AG08395 (cell line): ENCODE measurements around the gene DDIT3.

ENCODE experiments used
- DNase-seq: peaks from one replicate; pipeline ENCODE4 v3.0.0; 2012; ENCODE audit warnings: mixed read lengths, low spot score

Gene DDIT3

DNA sequence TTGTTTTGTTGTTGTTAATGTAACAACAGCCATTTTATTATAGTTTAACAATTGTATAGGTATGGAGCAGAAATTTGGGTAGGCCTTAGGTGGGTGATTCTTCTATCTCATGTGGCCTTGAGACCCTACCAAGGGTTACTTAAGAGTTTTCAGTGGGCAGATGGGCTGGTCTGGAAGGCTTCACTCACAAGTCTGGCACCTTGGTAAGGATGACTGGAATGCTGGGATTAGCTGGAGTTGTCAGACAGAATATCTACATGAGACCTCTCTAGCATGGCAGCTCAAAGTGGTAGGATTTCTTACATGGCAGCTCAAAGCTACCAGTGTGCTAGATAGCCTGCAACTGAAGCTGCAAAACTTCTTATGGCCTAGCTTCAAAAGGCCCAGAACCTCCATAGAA, 34.6 kb downstream of the DDIT3 start:
- no peak for DNase-seq

DNA sequence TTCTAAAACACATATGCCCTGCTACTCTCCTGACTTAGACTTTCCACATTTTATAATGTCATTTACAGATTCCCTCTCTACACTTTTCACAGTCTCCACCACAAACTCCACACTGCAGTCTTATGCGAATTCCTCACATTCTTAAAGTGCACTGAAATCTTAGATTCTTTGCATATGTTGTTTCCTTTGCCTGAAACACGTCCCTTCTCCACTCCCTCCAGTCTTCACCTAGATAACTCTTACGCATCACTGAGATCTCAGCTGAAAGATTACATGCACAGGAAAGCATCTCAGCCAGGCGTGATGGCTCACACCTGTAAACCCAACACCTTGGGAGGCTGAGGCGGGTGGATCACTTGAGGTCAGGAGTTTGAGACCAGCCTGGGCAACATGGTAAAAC, 36.8 kb downstream of the DDIT3 start:
- DNase-seq: peak; percentile 47

DNA sequence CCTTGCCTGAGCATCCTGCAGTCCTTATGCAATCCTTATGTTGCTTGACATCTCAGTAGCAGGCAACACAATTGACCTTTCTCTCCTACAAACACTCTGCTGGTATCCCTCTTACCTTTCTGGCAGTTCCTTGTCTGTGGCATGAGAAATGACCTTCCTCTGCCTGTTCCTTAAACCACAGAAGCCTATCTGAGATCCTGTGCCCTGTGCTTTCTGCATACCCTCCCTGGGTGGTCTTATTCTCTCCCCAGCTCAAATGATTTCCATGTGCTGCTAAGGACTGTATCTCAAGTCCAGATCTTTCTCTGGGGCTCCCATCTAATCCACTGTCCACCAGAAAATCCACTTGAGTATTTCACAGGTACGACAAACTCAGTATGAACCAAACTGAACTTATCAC, 38.6 kb downstream of the DDIT3 start:
- no peak for DNase-seq

DNA sequence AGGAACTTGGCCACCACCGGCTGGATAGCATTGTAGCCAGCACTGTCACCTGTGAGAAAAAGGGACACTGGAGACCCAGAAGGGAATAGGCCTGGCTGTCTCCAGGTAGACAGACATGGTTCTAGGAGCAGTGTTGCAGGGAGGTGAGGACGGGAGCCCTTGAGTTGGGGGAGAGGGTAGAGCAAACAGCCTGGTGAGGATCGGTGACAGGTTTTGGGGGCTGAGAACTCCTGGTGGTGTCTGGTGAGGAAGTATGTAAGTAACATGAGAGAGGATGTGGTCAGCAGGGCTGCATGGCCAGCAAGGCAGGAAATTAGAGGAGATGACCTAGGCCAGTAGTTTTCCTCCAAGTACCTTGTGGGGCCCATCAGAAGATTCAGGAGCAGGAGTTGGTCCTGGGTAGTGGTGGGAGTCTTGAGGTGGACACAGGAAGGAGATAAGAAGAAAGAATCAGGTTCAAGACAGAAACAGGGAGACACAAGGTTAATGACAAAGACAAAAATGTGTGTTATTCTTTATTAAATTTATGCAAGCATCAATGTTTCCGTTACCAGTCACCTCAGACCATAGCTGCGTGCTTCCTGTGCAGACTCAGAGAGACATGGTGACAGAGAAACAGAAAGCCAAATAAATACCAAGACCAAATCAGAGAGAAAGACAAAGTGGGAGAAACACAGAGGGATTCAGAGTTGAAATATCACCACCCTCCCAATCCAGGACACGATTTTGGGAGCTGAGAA, 40.8 kb downstream of the DDIT3 start, which contains the start of gene ARHGAP9:
Gene ARHGAP9 (minus strand): TSS at position 491 of the 740 bp plus-strand sequence. CDS start 460 bp downstream, at position 31.
- DNase-seq: no peak

DNA sequence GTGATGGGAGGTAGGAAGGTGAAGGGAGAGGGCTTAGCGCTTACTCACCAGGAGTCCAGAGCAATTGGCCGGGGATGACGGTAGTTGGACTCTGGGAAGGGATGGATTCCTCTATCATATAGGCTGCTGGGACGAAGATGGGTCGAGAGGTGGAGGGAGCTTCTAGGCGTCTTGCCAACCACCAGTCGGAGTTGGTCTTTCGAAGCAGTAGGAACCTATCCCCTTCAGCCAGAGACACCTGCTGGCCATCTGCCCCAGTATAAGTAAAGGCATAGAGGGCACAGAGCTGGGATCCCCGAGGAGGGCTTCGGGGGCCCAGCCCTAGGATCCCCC, 41.3 kb downstream of the DDIT3 start:
- no peak for DNase-seq

DNA sequence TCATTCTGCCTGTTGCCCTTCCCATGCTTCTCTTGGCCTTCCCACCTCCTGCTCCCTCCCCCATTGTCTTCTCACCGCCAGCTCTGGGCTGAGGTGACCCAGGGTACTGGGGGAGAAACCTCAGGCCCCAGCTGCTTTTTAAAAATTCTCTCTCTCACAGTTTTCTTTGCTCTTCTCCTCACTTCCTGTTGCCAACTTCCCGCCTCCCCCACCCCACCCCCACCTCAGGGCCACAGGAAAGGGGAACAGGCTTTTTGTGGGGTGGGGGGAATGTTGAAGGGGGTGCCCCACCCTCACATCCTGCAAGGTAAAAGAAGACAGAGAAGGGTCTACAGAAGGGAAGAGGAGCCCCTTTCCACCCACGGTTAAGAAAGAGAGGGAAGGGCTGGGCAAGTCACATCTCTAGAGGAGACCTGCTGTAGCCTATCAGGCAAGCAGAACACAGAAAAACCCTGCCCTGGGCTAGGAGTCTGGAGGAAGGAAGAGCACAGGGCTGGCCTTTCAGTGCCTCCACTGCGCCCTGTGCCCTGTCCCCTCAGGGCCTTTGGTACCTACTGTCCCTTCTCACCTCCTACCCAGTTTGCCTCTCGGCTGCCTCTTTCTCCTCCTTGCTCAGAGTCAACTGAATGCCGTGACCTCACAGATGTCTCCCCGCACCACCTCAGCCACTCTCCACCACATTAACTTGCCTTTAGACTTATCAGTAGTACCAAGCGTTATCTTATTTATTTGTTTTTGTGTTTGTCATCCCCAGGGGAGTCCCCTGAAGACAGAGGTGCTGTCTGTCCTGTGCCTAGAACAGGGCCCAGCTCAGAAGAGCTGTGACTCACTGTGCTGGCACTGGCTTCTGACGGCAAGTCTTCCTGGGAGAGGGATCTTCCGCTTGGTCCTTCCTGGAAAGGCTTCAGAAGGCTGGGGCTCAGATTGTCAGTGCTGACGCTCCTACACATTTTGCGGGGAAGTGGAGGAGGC, 42.3 kb downstream of the DDIT3 start:
- DNase-seq: no peak

DNA sequence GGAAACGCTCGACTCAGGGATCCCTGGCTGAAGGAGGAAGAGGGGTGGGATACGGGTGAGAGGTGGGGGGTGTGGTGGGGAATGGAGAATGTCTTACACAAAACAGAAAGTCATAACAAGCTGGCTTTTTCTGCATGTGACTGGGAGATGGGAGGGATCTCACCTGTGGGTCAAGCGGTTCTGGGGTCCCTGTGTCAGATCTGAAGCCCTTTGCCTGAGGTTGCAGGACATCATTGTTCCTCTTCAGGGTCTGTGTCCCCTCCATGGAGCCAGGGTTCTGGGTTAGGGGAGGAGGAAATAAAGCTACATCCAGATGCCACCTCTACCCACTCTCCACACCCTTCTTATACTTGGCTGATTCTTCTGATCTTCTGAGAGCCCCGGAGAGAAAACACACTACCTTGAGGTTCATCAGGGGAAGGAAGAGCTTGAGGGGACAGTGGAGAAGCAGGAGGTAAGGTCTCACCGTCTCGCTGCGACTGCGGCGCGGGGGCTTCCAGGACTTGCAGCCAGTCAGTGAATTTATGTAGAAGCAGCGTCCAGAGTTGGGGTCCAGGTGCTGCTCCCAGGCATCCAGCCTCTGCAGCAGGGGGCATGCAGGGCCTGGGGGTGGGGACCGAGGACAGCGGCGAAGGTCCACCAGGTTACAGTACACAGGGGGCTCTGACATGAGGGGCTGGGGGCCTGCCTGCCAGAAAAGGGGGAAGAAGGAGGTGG, 43.2 kb downstream of the DDIT3 start:
- DNase-seq: no peak

DNA sequence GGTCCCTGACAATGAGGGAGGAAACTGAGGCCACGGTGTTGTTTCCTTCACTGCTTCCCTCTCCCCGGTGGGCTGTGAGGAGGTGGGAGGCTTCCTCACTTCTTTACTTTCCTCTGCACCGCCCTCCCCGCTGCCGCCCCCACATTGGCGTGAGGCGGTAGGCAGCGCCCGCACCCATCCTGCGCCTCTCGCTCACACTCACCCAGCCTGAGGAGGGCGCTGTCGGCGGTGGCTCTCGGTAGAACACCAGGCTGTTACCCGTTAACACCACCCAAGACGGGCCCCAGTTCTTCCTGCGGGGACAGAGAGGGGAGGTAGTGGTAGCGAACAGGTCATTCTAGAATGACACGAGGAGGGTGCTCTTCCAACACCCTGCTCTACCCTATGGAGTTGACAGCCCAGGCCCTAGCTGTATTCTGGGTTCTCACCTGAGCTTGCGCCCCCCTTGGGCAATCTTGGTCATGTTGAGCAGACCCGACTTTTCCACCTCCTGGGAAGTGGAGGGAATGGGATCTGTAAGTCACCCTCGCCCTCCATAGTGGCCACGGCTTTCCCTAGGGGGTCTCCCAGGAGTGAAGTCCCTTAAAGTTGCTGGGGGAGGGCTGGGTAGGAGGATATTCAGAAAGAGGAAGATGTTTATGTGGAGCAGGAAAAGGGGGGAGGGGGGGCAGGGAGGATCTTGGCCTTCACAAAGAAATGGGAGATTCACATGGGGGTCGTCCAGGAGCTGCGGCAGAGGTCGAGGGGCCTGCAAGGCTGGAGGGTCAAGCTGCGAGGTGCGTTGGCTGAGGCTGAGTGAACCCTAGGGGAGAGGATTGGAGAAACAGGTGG, 43.9 kb downstream of the DDIT3 start:
- no peak for DNase-seq

DNA sequence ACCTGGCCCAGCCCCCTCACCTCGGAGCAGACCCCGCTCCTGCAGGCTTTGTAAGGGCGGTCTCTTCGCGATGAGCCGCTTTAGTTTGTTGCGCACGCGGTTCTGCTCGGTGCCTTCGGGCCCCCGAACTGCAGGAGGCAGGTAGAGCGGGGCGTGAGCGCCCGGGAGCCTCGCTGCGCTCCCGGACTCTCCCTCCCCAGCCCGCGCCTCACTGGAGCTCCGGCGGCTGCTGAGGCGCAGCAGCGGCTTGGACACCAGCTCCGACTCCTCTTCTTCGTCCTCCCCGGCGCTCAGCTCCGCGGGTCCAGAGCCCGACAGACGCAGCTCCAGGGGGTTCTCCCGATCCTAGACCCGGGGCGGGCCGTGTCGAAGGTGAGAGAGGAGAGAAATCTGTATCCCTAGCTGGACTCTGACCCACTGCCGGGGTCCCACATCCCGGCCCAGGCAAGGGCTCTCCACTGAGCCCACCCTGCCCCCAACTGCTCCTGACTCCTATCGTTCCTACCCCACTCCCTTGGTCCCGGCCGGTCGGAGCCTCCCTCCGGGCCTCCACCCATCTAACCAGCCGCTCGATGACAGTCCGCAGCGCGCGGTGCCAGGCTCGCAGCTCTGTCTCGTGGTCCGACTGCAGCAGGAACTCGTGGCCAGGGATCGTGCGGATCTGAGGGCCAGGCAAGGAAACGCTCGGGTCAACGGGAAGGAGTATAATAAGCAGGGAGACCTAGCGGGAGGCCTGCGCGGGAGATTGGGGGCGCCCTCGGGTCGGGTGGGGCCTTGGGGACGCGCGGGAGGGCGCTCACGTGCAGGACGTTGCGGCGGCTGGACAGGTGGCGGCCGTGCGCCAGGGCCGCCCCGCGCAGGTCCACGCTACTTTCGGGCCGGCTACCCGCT, 44.8 kb downstream of the DDIT3 start:
- peak; percentile 52 for DNase-seq

DNA sequence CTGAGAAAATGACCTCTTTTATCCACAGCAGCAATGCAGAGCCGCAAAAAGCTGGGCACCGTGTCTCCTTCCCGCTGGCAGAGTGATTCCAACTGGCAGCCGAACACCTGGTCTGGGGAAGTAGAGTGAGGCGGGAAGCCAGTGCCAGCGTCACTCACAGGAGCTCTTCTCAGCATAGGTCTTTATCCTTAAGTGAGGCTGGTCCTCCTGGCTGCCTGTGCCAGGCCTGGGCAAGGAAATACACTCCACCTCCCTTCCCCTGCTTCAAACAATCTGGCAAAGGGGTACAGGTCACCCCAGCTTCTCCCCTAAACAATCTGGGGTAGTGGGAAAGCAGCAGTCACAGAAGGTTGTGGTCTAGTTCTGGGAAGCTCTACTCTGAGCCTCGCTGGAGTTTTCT, 45.5 kb downstream of the DDIT3 start:
- DNase-seq: no peak

DNA sequence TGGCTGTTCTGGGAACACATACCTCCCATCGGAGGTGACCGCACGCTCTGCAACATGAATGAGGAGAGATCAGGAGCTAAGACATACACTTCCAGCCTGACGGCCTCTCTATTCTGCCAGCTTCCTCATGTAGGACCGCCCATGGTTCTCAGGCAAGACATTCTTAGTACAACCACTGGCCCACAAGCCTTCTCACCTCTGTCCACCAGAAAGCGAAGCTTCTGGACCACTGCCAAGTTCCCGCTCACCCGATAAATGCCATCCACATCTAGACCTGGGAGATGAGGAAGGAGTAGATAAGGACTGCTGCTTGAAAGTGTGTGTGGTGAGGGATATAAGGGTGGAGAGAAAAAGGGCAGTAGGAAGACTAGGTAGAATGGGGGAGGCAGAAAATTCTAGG, 45.9 kb downstream of the DDIT3 start:
- no peak for DNase-seq

DNA sequence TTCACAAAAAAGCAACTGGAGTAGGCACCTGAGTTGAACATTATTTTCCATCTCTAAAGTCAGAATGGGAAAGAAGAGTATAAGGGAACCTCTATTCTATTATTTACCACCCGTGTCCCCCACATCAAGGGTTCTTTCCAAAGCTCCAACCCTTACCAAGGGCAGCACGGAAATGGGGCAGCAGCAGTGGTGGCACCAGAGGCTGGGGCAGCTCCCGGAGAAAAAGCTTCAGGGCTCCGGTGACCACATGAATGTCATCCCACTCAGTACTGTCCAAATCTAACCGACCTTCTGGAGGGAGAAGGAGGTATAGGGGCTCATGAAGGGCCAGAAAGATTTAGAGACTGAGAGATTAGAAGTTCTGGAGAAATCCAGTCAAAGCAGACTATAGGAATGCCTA, 46.4 kb downstream of the DDIT3 start:
- DNase-seq: no peak

DNA sequence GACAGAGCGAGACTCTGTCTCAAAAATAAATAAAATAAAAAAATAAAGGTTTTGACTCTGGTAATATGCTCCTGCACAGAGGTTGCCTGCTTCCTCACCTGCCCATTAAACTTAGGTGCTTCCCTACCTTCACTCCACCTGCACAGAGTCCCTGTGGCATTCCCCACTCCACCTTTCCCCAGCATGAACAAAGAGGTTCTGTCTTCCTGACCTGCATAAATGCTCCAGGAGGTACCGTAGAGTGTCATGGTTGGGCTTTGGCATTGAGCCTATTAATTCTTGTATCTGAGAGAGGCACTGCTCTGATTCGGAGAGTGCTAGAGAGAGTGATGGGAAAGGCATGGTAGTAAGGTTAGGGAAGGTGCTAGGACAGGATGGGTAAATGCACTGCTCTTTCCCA, 46.9 kb downstream of the DDIT3 start:
- no peak for DNase-seq

DNA sequence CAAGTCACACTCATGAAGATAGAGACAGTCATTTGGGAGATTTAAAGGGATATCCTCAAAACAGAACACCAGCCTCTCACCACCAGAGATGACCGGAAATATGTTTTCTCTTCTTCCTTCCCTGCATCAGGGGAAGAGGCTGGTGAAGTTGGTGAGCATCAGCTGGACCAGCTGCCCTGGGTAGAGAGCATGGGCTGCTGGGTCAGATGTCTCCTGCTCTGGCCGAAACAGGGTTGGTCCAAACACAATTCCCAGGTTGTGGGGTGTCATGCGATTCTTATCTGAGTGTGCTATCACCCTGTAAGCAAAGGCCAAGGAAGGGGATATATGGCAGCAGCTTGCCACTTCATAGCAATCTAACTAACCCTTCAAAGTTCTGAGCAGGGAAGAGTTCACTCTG, 47.9 kb downstream of the DDIT3 start:
- no peak for DNase-seq

DNA sequence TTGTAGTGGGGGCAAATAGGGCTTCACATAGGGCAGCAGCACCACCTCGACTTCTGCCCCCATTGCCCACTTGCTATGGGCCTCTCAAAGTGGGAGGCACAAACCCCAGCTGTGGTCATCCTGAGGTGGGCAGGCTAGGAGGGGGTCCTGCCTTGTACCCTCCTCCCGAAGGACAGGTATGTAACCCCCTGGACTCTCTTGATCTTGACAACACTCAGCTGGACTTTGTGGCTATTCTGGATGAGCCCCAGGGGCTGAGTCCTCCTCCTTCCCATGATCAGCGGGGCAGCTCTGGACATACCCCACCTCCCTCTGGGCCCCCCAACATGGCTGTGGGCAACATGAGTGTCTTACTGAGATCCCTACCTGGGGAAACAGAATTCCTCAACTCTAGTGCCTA, 48.7 kb downstream of the DDIT3 start:
- DNase-seq: no peak

DNA sequence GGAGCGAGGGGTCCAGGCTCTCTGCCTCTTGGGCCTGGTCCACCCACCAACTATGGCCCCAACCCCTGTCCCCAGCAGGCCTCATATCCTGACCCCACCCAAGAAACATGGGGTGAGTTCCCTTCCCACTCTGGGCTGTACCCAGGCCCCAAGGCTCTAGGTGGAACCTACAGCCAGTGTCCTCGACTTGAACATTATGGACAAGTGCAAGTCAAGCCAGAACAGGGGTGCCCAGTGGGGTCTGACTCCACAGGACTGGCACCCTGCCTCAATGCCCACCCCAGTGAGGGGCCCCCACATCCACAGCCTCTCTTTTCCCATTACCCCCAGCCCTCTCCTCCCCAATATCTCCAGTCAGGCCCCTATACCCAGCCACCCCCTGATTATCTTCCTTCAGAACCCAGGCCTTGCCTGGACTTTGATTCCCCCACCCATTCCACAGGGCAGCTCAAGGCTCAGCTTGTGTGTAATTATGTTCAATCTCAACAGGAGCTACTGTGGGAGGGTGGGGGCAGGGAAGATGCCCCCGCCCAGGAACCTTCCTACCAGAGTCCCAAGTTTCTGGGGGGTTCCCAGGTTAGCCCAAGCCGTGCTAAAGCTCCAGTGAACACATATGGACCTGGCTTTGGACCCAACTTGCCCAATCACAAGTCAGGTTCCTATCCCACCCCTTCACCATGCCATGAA, 49.2 kb downstream of the DDIT3 start:
- DNase-seq: no peak

DNA sequence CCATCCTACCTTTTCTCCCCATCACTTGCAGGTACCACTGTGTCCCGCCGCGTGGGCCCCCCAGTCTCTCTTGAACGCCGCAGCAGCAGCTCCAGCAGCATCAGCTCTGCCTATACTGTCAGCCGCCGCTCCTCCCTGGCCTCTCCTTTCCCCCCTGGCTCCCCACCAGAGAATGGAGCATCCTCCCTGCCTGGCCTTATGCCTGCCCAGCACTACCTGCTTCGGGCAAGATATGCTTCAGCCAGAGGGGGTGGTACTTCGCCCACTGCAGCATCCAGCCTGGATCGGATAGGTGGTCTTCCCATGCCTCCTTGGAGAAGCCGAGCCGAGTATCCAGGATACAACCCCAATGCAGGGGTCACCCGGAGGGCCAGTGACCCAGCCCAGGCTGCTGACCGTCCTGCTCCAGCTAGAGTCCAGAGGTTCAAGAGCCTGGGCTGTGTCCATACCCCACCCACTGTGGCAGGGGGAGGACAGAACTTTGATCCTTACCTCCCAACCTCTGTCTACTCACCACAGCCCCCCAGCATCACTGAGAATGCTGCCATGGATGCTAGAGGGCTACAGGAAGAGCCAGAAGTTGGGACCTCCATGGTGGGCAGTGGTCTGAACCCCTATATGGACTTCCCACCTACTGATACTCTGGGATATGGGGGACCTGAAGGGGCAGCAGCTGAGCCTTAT, 49.9 kb downstream of the DDIT3 start:
- DNase-seq: no peak

DNA sequence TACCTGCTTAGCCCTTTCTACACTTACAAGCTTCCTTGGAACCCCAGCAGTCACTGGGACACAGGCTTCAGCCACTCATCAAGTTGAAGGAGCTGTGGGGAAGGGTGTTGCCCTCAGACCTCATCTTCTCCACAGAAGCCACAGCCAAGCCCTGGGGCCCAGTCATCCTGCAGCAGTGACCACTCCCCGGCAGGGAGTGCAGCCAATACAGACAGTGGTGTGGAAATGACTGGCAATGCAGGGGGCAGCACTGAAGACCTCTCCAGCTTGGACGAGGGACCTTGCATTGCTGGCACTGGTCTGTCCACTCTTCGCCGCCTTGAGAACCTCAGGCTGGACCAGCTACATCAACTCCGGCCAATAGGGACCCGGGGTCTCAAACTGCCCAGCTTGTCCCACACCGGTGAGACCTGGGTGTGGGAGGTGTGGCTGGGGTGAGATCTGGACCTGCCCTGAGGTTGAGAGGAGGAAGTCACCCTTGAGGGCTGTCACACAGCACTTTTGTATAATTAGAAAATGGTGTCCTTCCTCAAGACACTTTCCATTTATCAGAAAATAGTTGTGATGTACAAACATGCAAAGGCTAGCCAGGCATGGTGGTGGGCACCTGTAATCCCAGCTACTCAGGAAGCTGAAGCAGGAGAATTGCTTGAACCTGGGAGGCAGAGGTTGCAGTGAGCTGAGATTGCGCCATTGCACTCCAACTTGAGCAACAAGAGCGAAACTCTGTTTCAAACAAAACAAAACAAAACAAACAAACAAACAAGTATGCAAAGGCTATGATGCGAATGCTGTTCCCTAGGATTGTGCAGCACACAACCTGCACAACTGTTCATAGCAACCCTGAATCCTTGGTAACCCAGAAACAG, 50.8 kb downstream of the DDIT3 start:
- no peak for DNase-seq

DNA sequence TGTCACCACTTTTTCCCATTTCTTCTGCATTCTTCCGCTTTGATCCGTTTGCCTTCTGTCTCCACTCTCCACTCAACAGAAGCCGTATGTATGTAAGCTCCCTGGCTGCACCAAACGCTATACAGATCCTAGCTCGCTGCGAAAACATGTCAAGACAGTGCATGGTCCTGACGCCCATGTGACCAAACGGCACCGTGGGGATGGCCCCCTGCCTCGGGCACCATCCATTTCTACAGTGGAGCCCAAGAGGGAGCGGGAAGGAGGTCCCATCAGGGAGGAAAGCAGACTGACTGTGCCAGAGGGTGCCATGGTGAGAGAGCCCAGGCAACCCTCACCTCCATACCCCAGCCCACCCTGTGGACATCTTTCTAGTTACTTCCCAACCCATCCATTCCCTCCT, 52.4 kb downstream of the DDIT3 start:
- DNase-seq: no peak
